Esophagus (tissue), 2 donors: ENCODE measurements around the gene PDLIM4. TPM values are rescaled to one million over a fixed set of nuclear protein-coding genes. Genes with fewer than 3 reads are reported as not detected.

Experiments
- H3K27ac ChIP-seq, 2 donors: one replicate each; pipeline ENCODE4 v1.5.1; 2013; ENCODE audit warnings: low read depth in 2 of 2, mild to moderate bottlenecking in 2 of 2, inconsistent platforms in 1 of 2, low read length in 1 of 2, moderate library complexity in 1 of 2
- H3K27me3 ChIP-seq, 2 donors: one replicate each; pipeline ENCODE4 v1.6.1; 2013; ENCODE audit warnings: low read length in 2 of 2, control low read depth in 1 of 2, mild to moderate bottlenecking in 1 of 2; ENCODE audit not compliant: insufficient read depth in 2 of 2, control insufficient read depth in 1 of 2
- H3K36me3 ChIP-seq, 2 donors: one replicate each; pipeline ENCODE4 v1.6.1; 2013; ENCODE audit warnings: low read length in 1 of 2; ENCODE audit not compliant: control insufficient read depth in 2 of 2, insufficient read depth in 2 of 2
- H3K4me1 ChIP-seq, 2 donors: one replicate each; pipeline ENCODE4 v1.6.1; 2013; ENCODE audit warnings: low read length in 1 of 2; ENCODE audit not compliant: control insufficient read depth in 2 of 2, insufficient read depth in 2 of 2
- H3K4me3 ChIP-seq, 2 donors: one replicate each; pipeline ENCODE4 v1.5.1; 2013; ENCODE audit warnings: low read length in 2 of 2, mild to moderate bottlenecking in 2 of 2, low read depth in 1 of 2, moderate library complexity in 1 of 2
- H3K9me3 ChIP-seq, 2 donors: one replicate each; pipeline ENCODE4 v1.6.1; 2013; ENCODE audit warnings: mild to moderate bottlenecking in 2 of 2, low read depth in 1 of 2, low read length in 1 of 2, moderate library complexity in 1 of 2; ENCODE audit not compliant: control insufficient read depth in 2 of 2, insufficient read depth in 1 of 2
- WGBS, 2 donors: extraction: QIAGEN DNeasy Blood & Tissue Kit; methylation state at CpG; one replicate each; pipeline ENCODE4 v1.1.7; 2013; 5-methylcytosine and 5-hydroxymethylcytosine counted together
- polyA plus RNA-seq, 2 donors: library from polyadenylated mRNA; stranded (reverse); fragments of 200-250 nt; gene quantifications; one replicate each; pipeline ENCODE4 v1.2.3, GENCODE V29; 2013
- donor health status: healthy with polysubstance abuse.
- donor health status: Bipolar disorder and iron deficiency.

The PDLIM4 gene
- polyA plus RNA-seq, 2 donors = 33.3 to 58.9 TPM

GRCh38 chr5:132270706-132271105 is 13.2 kb downstream of the PDLIM4 start:
- no peaks in the 10 kb centered on the region for H3K9me3 ChIP-seq
- WGBS, 2 donors = 80 to 82% methylated on average over 6 of the region's 6 CpGs
- H3K4me1 ChIP-seq = peaks cover 0 to 15% of the 10 kb centered on the region in 2 donors
- H3K27ac ChIP-seq = no peak overlapping the region
- H3K36me3 ChIP-seq = peaks cover 5 to 25% of the 10 kb centered on the region in 2 donors
- no peak overlapping the region for H3K4me3 ChIP-seq
- H3K27me3 ChIP-seq = no peaks in the 10 kb centered on the region

- 84% methylated on average over 76 to 77 of the region's 77 CpGs for WGBS, 2 donors
- peaks cover 5 to 25% of the 10 kb centered on the region in 2 donors for H3K36me3 ChIP-seq
- no peak overlapping the region for H3K27ac ChIP-seq
These were observed 14.1 kb downstream of the PDLIM4 start for GRCh38 chr5:132271251-132272246.

GRCh38 chr5:132272311-132273210 is 15.1 kb downstream of the PDLIM4 start:
- Histone ChIP-seq H3K27ac (no peak overlapping the region), H3K4me3 (no peak overlapping the region), H3K36me3 (peaks cover 5 to 25% of the 10 kb centered on the region in 2 donors), H3K4me1 (peaks cover 0 to 13% of the 10 kb centered on the region in 2 donors), H3K27me3 (no peaks in the 10 kb centered on the region), H3K9me3 (no peaks in the 10 kb centered on the region)
- 58 to 63% methylated on average over 37 of the region's 37 CpGs for WGBS, 2 donors

More at GRCh38 chr5:132271251-132272246, 14.1 kb downstream of the PDLIM4 start:
- H3K9me3 ChIP-seq = no peaks in the 10 kb centered on the region
- H3K4me3 ChIP-seq = no peak overlapping the region
- peaks cover 0 to 13% of the 10 kb centered on the region in 2 donors for H3K4me1 ChIP-seq
- H3K27me3 ChIP-seq = no peaks in the 10 kb centered on the region

- Histone ChIP-seq H3K27me3 (no peaks in the 10 kb centered on the region), H3K9me3 (no peaks in the 10 kb centered on the region), H3K36me3 (peaks cover 5 to 23% of the 10 kb centered on the region in 2 donors), H3K4me1 (peaks cover 0 to 13% of the 10 kb centered on the region in 2 donors), H3K27ac (no peak overlapping the region), H3K4me3 (no peak overlapping the region)
- 69 to 74% methylated on average over 2 of the region's 2 CpGs for WGBS, 2 donors
These were observed 16.1 kb downstream of the PDLIM4 start for GRCh38 chr5:132273631-132274030.

- Histone ChIP-seq H3K4me1 (peaks cover 0 to 12% of the 10 kb centered on the region in 2 donors), H3K4me3 (no peak overlapping the region), H3K27ac (peak overlapping the region in 1 of 2 donors; percentile 6), H3K36me3 (peaks cover 5 to 21% of the 10 kb centered on the region in 2 donors), H3K27me3 (no peaks in the 10 kb centered on the region), H3K9me3 (no peaks in the 10 kb centered on the region)
- WGBS, 2 donors = 60 to 73% methylated on average over 14 of the region's 14 CpGs
These were observed 16.7 kb downstream of the PDLIM4 start for GRCh38 chr5:132274050-132274792.

- no peaks in the 10 kb centered on the region for H3K27me3 ChIP-seq
- 81 to 87% methylated on average over 5 of the region's 5 CpGs for WGBS, 2 donors
- H3K4me3 ChIP-seq = no peak overlapping the region
- H3K36me3 ChIP-seq = peaks cover 0 to 11% of the 10 kb centered on the region in 2 donors
- peaks cover 0 to 8% of the 10 kb centered on the region in 2 donors for H3K4me1 ChIP-seq
- H3K9me3 ChIP-seq = no peaks in the 10 kb centered on the region
- no peak overlapping the region for H3K27ac ChIP-seq
These were observed 18.1 kb downstream of the PDLIM4 start for GRCh38 chr5:132275367-132276220.

- Histone ChIP-seq H3K27me3 (no peaks in the 10 kb centered on the region), H3K9me3 (no peaks in the 10 kb centered on the region), H3K27ac (no peak overlapping the region), H3K4me3 (no peak overlapping the region), H3K4me1 (peaks cover 0 to 8% of the 10 kb centered on the region in 2 donors), H3K36me3 (peaks cover 0 to under 1% of the 10 kb centered on the region in 2 donors)
- 76 to 79% methylated on average over 6 of the region's 6 CpGs for WGBS, 2 donors
These were observed 19.8 kb downstream of the PDLIM4 start for GRCh38 chr5:132277256-132277655.

- Histone ChIP-seq H3K27ac (no peak overlapping the region), H3K4me1 (peaks cover 0 to 8% of the 10 kb centered on the region in 2 donors), H3K36me3 (no peaks in the 10 kb centered on the region), H3K27me3 (no peaks in the 10 kb centered on the region), H3K4me3 (no peak overlapping the region), H3K9me3 (no peaks in the 10 kb centered on the region)
- 79 to 81% methylated on average over 6 of the region's 6 CpGs for WGBS, 2 donors
These were observed 20.7 kb downstream of the PDLIM4 start for GRCh38 chr5:132277971-132278853.
